Hepatocyte (in vitro differentiated cells): Measurements from ENCODE around the gene HMOX1. TPM values are rescaled to one million over a fixed set of nuclear protein-coding genes. Genes with fewer than 3 reads are reported as not detected.

ENCODE experiments used
- DNase-seq: peaks from one replicate; pipeline ENCODE4 v3.0.0-alpha.2; 2016; ENCODE audit warnings: low spot score
- H2AFZ ChIP-seq: fragments of 200-600 bp; sonication (generic); 2 replicates; pipeline ENCODE4 v1.6.0; 2016; ENCODE audit warnings: antibody characterized with exemption, mild to moderate bottlenecking
- H3K27ac ChIP-seq: fragments of 200-600 bp; sonication (generic); 2 replicates; pipeline ENCODE4 v1.5.1; 2016; ENCODE audit warnings: mild to moderate bottlenecking
- H3K27me3 ChIP-seq: fragments of 200-600 bp; sonication (generic); 2 replicates; pipeline ENCODE4 v1.6.1; 2016
- H3K36me3 ChIP-seq: fragments of 200-600 bp; sonication (generic); replicated peaks from 2 replicates; pipeline ENCODE4 v1.5.1; 2016; ENCODE audit warnings: low read depth; ENCODE audit not compliant: insufficient read depth
- H3K4me1 ChIP-seq: fragments of 200-600 bp; sonication (generic); 2 replicates; pipeline ENCODE4 v1.5.1; 2016; ENCODE audit warnings: mild to moderate bottlenecking, moderate library complexity; ENCODE audit not compliant: insufficient read depth
- H3K4me2 ChIP-seq: fragments of 200-600 bp; sonication (generic); 2 replicates; pipeline ENCODE4 v1.6.0; 2016
- H3K4me3 ChIP-seq: fragments of 200-600 bp; sonication (generic); 2 replicates; pipeline ENCODE4 v1.5.1; 2016; ENCODE audit warnings: mild to moderate bottlenecking
- H3K79me2 ChIP-seq: fragments of 200-600 bp; sonication (generic); 2 replicates; pipeline ENCODE4 v1.6.0; 2017; ENCODE audit warnings: mild to moderate bottlenecking
- H3K9me2 ChIP-seq: fragments of 200-600 bp; sonication (generic); replicated peaks from 2 replicates; pipeline ENCODE4 v1.6.0; 2017; ENCODE audit warnings: mild to moderate bottlenecking; ENCODE audit not compliant: insufficient read depth
- H3K9me3 ChIP-seq: fragments of 200-600 bp; sonication (generic); 2 replicates; pipeline ENCODE4 v1.5.1; 2016; ENCODE audit warnings: low read depth, mild to moderate bottlenecking
- H4K20me1 ChIP-seq: fragments of 200-600 bp; sonication (generic); 2 replicates; pipeline ENCODE4 v1.6.0; 2016; ENCODE audit warnings: mild to moderate bottlenecking; ENCODE audit not compliant: insufficient read depth, poor library complexity, severe bottlenecking
- EZH2 ChIP-seq: fragments of 200-600 bp; sonication (generic); IDR thresholded peaks from 2 replicates; pipeline ENCODE4 v1.6.1; 2016; ENCODE audit warnings: antibody characterized with exemption, mild to moderate bottlenecking, borderline replicate concordance
- EZH2phosphoT487 ChIP-seq: fragments of 200-600 bp; sonication (generic); IDR thresholded peaks from one replicate; pipeline ENCODE4 v1.6.1; 2018; ENCODE audit warnings: antibody characterized with exemption, mild to moderate bottlenecking, low read depth, moderate library complexity; ENCODE audit not compliant: unreplicated experiment, severe bottlenecking
- WGBS: methylation state at CpG from one replicate; pipeline ENCODE4 v1.1.6; 2016; ENCODE audit warnings: low lambda C conversion rate; ENCODE audit errors: missing lambda C conversion rate; 5-methylcytosine and 5-hydroxymethylcytosine counted together
- polyA plus RNA-seq: library from polyadenylated mRNA; unstranded; fragments of >200 nt; fragmentation: Nextera tagmentation; extraction: Ambion mirVana; gene quantifications from 2 replicates; pipeline ENCODE4 v1.2.1, GENCODE V29; 2016
- total RNA-seq: library from RNA; depleted of rRNA; stranded (reverse); fragments of >200 nt; gene quantifications from 2 replicates; pipeline ENCODE4 v1.2.3, GENCODE V29; 2014
- TF ChIP-seq, protein P1 (sequence below): fragments of 200-600 bp; sonication (generic); IDR thresholded peaks from 2 replicates; pipeline ENCODE4 v1.5.1; 2016; ENCODE audit warnings: antibody characterized with exemption, mild to moderate bottlenecking; ENCODE audit not compliant: poor library complexity

The HMOX1 gene
- total and polyA plus RNA-seq, 2 experiments from 2014 or later: 43.8 to 58.6 TPM

- Histone ChIP-seq H3K4me2 (no peak overlapping the region), H3K27me3 (no peaks in the 10 kb centered on the region), H3K9me3 (no peaks in the 10 kb centered on the region), H4K20me1 (no peaks in the 10 kb centered on the region), H3K79me2 (peaks cover 20% of the 10 kb centered on the region), H3K4me3 (no peak overlapping the region), H2AFZ (no peak overlapping the region), H3K9me2 (no peaks in the 10 kb centered on the region), H3K27ac (no peak overlapping the region), H3K36me3 (no peaks in the 10 kb centered on the region), H3K4me1 (peaks cover 23% of the 10 kb centered on the region)
- TF ChIP-seq, protein P1, sequence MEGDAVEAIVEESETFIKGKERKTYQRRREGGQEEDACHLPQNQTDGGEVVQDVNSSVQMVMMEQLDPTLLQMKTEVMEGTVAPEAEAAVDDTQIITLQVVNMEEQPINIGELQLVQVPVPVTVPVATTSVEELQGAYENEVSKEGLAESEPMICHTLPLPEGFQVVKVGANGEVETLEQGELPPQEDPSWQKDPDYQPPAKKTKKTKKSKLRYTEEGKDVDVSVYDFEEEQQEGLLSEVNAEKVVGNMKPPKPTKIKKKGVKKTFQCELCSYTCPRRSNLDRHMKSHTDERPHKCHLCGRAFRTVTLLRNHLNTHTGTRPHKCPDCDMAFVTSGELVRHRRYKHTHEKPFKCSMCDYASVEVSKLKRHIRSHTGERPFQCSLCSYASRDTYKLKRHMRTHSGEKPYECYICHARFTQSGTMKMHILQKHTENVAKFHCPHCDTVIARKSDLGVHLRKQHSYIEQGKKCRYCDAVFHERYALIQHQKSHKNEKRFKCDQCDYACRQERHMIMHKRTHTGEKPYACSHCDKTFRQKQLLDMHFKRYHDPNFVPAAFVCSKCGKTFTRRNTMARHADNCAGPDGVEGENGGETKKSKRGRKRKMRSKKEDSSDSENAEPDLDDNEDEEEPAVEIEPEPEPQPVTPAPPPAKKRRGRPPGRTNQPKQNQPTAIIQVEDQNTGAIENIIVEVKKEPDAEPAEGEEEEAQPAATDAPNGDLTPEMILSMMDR: no peak
- TF ChIP-seq EZH2 (no peak), EZH2phosphoT487 (no peak)
- WGBS: 82% methylated on average over 4 of the region's 4 CpGs
- no peak for DNase-seq
Observed at GRCh38 chr22:35384527-35384926, 3.6 kb downstream of the HMOX1 start.

DNA sequence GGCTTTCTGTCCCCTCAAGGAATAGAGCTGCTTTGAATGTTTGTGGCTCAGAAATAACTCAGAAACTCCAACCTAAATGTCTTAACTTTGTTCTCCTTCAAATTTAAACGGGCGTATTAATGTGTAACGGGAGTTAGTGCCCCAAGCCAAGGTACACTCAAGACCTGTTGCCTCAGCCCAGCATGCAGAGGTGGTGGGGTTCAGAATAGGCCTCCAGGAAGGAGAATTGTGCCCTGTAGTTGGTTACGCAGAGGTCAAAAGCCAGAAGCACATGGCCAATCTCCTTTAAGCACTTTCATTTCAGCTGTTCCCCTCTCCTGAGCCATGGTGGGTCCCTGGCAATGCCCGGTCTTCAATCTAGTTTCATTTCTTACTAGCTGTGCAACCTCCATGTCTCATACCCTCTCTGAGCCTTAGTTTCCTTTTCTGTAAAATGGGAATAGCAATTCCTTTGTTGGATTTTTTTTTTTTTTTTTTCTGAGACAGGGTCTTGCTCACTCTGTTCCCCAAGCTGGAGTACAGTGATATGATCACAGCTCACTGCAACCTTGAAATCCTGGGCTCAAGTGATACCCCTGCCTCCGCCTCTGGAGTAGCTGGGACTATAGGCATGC, 4.2 kb downstream of the HMOX1 start:
- H3K27me3 ChIP-seq: no peaks in the 10 kb centered on the region
- H3K4me1 ChIP-seq: peaks cover 19% of the 10 kb centered on the region
- no peaks in the 10 kb centered on the region for H3K9me3 ChIP-seq
- H3K4me3 ChIP-seq: no peak overlapping the region
- H3K4me2 ChIP-seq: no peak overlapping the region
- no peaks in the 10 kb centered on the region for H3K9me2 ChIP-seq
- H3K27ac ChIP-seq: no peak overlapping the region
- TF ChIP-seq EZH2 (no peak), EZH2phosphoT487 (no peak)
- TF ChIP-seq, protein P1: no peak
- WGBS: 81% methylated on average over 6 of the region's 6 CpGs
- no peak overlapping the region for H2AFZ ChIP-seq
- no peaks in the 10 kb centered on the region for H4K20me1 ChIP-seq
- DNase-seq: no peak
- peaks cover 20% of the 10 kb centered on the region for H3K79me2 ChIP-seq
- no peaks in the 10 kb centered on the region for H3K36me3 ChIP-seq

DNA sequence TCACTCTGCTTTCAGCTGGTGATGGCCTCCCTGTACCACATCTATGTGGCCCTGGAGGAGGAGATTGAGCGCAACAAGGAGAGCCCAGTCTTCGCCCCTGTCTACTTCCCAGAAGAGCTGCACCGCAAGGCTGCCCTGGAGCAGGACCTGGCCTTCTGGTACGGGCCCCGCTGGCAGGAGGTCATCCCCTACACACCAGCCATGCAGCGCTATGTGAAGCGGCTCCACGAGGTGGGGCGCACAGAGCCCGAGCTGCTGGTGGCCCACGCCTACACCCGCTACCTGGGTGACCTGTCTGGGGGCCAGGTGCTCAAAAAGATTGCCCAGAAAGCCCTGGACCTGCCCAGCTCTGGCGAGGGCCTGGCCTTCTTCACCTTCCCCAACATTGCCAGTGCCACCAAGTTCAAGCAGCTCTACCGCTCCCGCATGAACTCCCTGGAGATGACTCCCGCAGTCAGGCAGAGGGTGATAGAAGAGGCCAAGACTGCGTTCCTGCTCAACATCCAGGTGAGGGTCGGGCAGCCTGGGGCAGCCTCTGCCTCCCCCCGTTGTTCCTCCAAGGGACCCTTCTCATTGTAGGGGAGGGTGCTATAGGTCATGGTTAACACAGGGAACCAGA, 5.9 kb downstream of the HMOX1 start:
- H4K20me1 ChIP-seq: no peaks in the 10 kb centered on the region
- peaks cover 6% of the 10 kb centered on the region for H3K4me1 ChIP-seq
- H3K27ac ChIP-seq: no peak overlapping the region
- H3K9me3 ChIP-seq: no peaks in the 10 kb centered on the region
- no peak for TF ChIP-seq EZH2phosphoT487
- no peak for TF ChIP-seq EZH2
- TF ChIP-seq, protein P1: no peak
- 97% methylated on average over 19 of the region's 19 CpGs for WGBS
- no peak overlapping the region for H3K4me2 ChIP-seq
- no peak overlapping the region for H2AFZ ChIP-seq
- no peak overlapping the region for H3K4me3 ChIP-seq
- no peaks in the 10 kb centered on the region for H3K36me3 ChIP-seq
- H3K79me2 ChIP-seq: peaks cover 13% of the 10 kb centered on the region
- no peaks in the 10 kb centered on the region for H3K9me2 ChIP-seq
- DNase-seq: no peak
- H3K27me3 ChIP-seq: no peaks in the 10 kb centered on the region
